Stimulated activated CD8-positive, alpha-beta memory T cell treated with anti-CD3 and anti-CD28 coated beads, Interleukin-12 subunit alpha, Interleukin-12 subunit beta, amount 100 ng/mL, for 1 hour (primary cell): ENCODE results near the gene SEC11C.

Source experiments
- DNase-seq: peaks from one replicate; pipeline ENCODE4 v3.0.0-alpha.2; 2020; ENCODE audit warnings: low read depth

Gene SEC11C

GRCh38 chr18:59145055-59145454, 5.4 kb downstream of the SEC11C start:
- no peak for DNase-seq

- no peak for DNase-seq
Observed at GRCh38 chr18:59148192-59148591, 8.5 kb downstream of the SEC11C start.

GRCh38 chr18:59149007-59149406, 9.3 kb downstream of the SEC11C start:
- DNase-seq, result no peak

GRCh38 chr18:59149416-59149815, 9.7 kb downstream of the SEC11C start:
- DNase-seq, result no peak

- DNase-seq, result no peak
Observed at GRCh38 chr18:59150236-59150635, 10.6 kb downstream of the SEC11C start.

GRCh38 chr18:59155153-59155552, 15.5 kb downstream of the SEC11C start:
- no peak for DNase-seq

GRCh38 chr18:59156316-59156715, 16.6 kb downstream of the SEC11C start:
- DNase-seq, result no peak

GRCh38 chr18:59159265-59159664, 19.6 kb downstream of the SEC11C start:
- no peak for DNase-seq

- no peak for DNase-seq
Observed at GRCh38 chr18:59159986-59160385, 20.3 kb downstream of the SEC11C start.

GRCh38 chr18:59172664-59173249, 33.1 kb downstream of the SEC11C start:
- DNase-seq, result no peak

- DNase-seq, result no peak
Observed at GRCh38 chr18:59177485-59177884, 37.8 kb downstream of the SEC11C start.

GRCh38 chr18:59180150-59180845, 40.6 kb downstream of the SEC11C start:
- DNase-seq, result no peak

GRCh38 chr18:59182673-59183072, 43.0 kb downstream of the SEC11C start:
- DNase-seq, result no peak

GRCh38 chr18:59189008-59189407, 49.3 kb downstream of the SEC11C start:
- DNase-seq, result no peak

GRCh38 chr18:59189746-59190145, 50.1 kb downstream of the SEC11C start:
- DNase-seq, result no peak

- DNase-seq, result no peak
Observed at GRCh38 chr18:59196161-59196725, 56.6 kb downstream of the SEC11C start.

- DNase-seq, result no peak
Observed at GRCh38 chr18:59197636-59198035, 58.0 kb downstream of the SEC11C start.

- DNase-seq, result no peak
Observed at GRCh38 chr18:59198215-59198614, 58.5 kb downstream of the SEC11C start.

- DNase-seq, result no peak
Observed at GRCh38 chr18:59200787-59201186, 61.1 kb downstream of the SEC11C start.

GRCh38 chr18:59202258-59202820, 62.7 kb downstream of the SEC11C start:
- DNase-seq, result no peak

- DNase-seq, result no peak
Observed at GRCh38 chr18:59207506-59207905, 67.8 kb downstream of the SEC11C start.
